OCI-LY1 (cell line): ENCODE data around the gene CIDEA.

Experiments
- CTCF ChIP-seq: fragments of 200-600 bp; sonication (generic), shearing (Covaris generic); IDR thresholded peaks from 2 replicates; pipeline ENCODE4 v1.5.1; 2017; ENCODE audit warnings: mild to moderate bottlenecking, antibody characterized with exemption, low read length, moderate library complexity, mixed read lengths
- EZH2 ChIP-seq: fragments of 200-600 bp; sonication (generic), shearing (Covaris generic); IDR thresholded peaks from 2 replicates; pipeline ENCODE4 v1.8.0; 2017; ENCODE audit warnings: borderline replicate concordance, mixed run types, mild to moderate bottlenecking, antibody characterized with exemption, low read length, moderate library complexity, mixed read lengths

- TF ChIP-seq EZH2 (no peak), CTCF (no peak)
Observed at GRCh38 chr18:12252061-12252460, 2.1 kb upstream of the CIDEA start.
